Trophoblast cell (in vitro differentiated cells and primary cell): Measurements from ENCODE around the gene LMTK2.

Source experiments
- DNase-seq, 2 donors: peaks; one replicate each; pipeline ENCODE4 v3.0.0-alpha.2; 2016
- H2AFZ ChIP-seq: 2 replicates; pipeline ENCODE4 v1.6.1; 2013; ENCODE audit warnings: low read length, moderate library complexity, mild to moderate bottlenecking; ENCODE audit not compliant: insufficient read depth, poor library complexity
- H2AK5ac ChIP-seq: 2 replicates; pipeline ENCODE4 v1.6.1; 2013; ENCODE audit warnings: mild to moderate bottlenecking, low read length
- H2BK120ac ChIP-seq: 2 replicates; pipeline ENCODE4 v1.6.1; 2013; ENCODE audit warnings: low read length, mild to moderate bottlenecking, moderate library complexity; ENCODE audit not compliant: insufficient read depth, poor library complexity
- H2BK12ac ChIP-seq: 2 replicates; pipeline ENCODE4 v1.6.1; 2013; ENCODE audit warnings: mild to moderate bottlenecking, low read length, moderate library complexity
- H2BK5ac ChIP-seq: 2 replicates; pipeline ENCODE4 v1.6.1; 2013; ENCODE audit warnings: low read length, low read depth, moderate library complexity, mild to moderate bottlenecking; ENCODE audit not compliant: poor library complexity
- H3K14ac ChIP-seq: 2 replicates; pipeline ENCODE4 v1.6.1; 2013; ENCODE audit warnings: mild to moderate bottlenecking, low read length
- H3K18ac ChIP-seq: 2 replicates; pipeline ENCODE4 v1.6.1; 2013; ENCODE audit warnings: mild to moderate bottlenecking, low read length
- H3K23ac ChIP-seq: 2 replicates; pipeline ENCODE4 v1.6.1; 2013; ENCODE audit warnings: low read length
- H3K27ac ChIP-seq: 2 replicates; pipeline ENCODE4 v1.5.1; 2013; ENCODE audit warnings: low read depth, mild to moderate bottlenecking, inconsistent platforms, low read length, moderate library complexity
- H3K27me3 ChIP-seq: 2 replicates; pipeline ENCODE4 v1.6.1; 2013; ENCODE audit warnings: inconsistent platforms, mild to moderate bottlenecking, low read length, moderate library complexity; ENCODE audit not compliant: insufficient read depth
- H3K36me3 ChIP-seq, 2 experiments: 1 replicate in 1 of 2; 2 replicates in 1 of 2; pipeline ENCODE4 v1.6.1; 2013; ENCODE audit warnings: low read length in 2 of 2, mild to moderate bottlenecking in 2 of 2, moderate library complexity in 1 of 2; ENCODE audit not compliant: insufficient read depth in 2 of 2, control insufficient read depth in 1 of 2
- H3K4ac ChIP-seq: 2 replicates; pipeline ENCODE4 v1.6.1; 2013; ENCODE audit warnings: low read depth, mild to moderate bottlenecking, low read length, moderate library complexity
- H3K4me1 ChIP-seq, 2 experiments: 1 replicate in 1 of 2; 2 replicates in 1 of 2; pipeline ENCODE4 v1.6.1; 2013; ENCODE audit warnings: low read length in 2 of 2, mild to moderate bottlenecking in 2 of 2, moderate library complexity in 1 of 2; ENCODE audit not compliant: insufficient read depth in 2 of 2, control insufficient read depth in 1 of 2
- H3K4me2 ChIP-seq: 2 replicates; pipeline ENCODE4 v1.6.1; 2013; ENCODE audit warnings: inconsistent platforms, mild to moderate bottlenecking, low read length, moderate library complexity
- H3K4me3 ChIP-seq: 2 replicates; pipeline ENCODE4 v1.5.1; 2013; ENCODE audit warnings: mild to moderate bottlenecking, low read depth, low read length, inconsistent platforms
- H3K79me1 ChIP-seq: one replicate; pipeline ENCODE4 v1.6.1; 2013; ENCODE audit warnings: low read length
- H3K79me2 ChIP-seq: 2 replicates; pipeline ENCODE4 v1.6.1; 2013; ENCODE audit warnings: low read length, mild to moderate bottlenecking; ENCODE audit not compliant: control insufficient read depth, insufficient read depth, poor library complexity
- H3K9ac ChIP-seq: 2 replicates; pipeline ENCODE4 v1.6.1; 2013; ENCODE audit warnings: mild to moderate bottlenecking, low read length
- H3K9me3 ChIP-seq: 2 replicates; pipeline ENCODE4 v1.6.1; 2013; ENCODE audit warnings: low read depth, mild to moderate bottlenecking, control low read depth, inconsistent platforms, low read length; ENCODE audit not compliant: insufficient read depth
- H4K12ac ChIP-seq: 2 replicates; pipeline ENCODE4 v1.6.1; 2013; ENCODE audit warnings: low read depth, mild to moderate bottlenecking, low read length, moderate library complexity
- H4K8ac ChIP-seq: 2 replicates; pipeline ENCODE4 v1.6.1; 2013; ENCODE audit warnings: low read depth, mild to moderate bottlenecking, low read length, moderate library complexity
- H4K91ac ChIP-seq: one replicate; pipeline ENCODE4 v1.6.1; 2013; ENCODE audit warnings: low read depth, mild to moderate bottlenecking, low read length, moderate library complexity
- WGBS: extraction: QIAGEN DNeasy Blood & Tissue Kit; methylation state at CpG from one replicate; pipeline ENCODE4 v1.1.7; 2013; ENCODE audit warnings: missing lambda C conversion rate; ENCODE audit not compliant: insufficient read length, insufficient coverage; ENCODE audit errors: extremely low coverage; 5-methylcytosine and 5-hydroxymethylcytosine counted together

The LMTK2 gene

GRCh38 chr7:98084631-98085030 is 22.0 kb upstream of the LMTK2 start:
- no peak overlapping the region for H2AK5ac ChIP-seq
- WGBS: no CpG with 5 or more reads among the region's 3 CpGs
- H2AFZ ChIP-seq: no peak overlapping the region

DNA sequence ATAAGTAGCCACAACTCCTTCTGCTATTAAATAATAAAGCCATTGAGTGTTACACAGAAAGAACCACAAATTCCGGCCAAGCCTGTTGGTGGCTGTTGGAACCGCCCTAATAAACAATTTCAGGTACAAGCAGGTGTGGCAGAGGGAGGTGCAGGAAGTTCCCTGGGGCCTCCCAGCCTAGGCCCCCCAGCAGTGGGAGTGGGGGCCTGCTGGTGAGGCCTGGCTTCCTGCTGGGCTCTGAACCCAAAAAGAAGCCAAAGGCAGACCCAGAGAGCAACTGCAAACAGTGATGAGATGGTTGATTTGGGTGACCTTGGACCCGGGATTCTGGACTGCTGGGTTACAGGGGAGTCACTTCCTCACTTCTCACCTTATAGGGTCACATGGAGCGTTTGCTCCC is 21.0 kb upstream of the LMTK2 start:
- Histone ChIP-seq H3K79me1 (no peaks in the 10 kb centered on the region), H3K4me1 (peaks cover 0 to 3% of the 10 kb centered on the region in 2 experiments), H3K4me2 (no peak overlapping the region), H3K9me3 (peaks cover 1% of the 10 kb centered on the region), H2AK5ac (no peak overlapping the region), H2BK120ac (no peak overlapping the region), H4K12ac (no peak overlapping the region), H2AFZ (no peak overlapping the region), H2BK5ac (no peak overlapping the region), H4K8ac (no peak overlapping the region), H2BK12ac (no peak overlapping the region), H3K23ac (no peak overlapping the region), H3K27ac (no peak overlapping the region), H3K4ac (no peak overlapping the region), H3K79me2 (no peaks in the 10 kb centered on the region), H3K14ac (no peak overlapping the region), H3K36me3 (no peaks in the 10 kb centered on the region), H4K91ac (no peak overlapping the region), H3K18ac (no peak overlapping the region), H3K27me3 (no peaks in the 10 kb centered on the region), H3K9ac (no peak overlapping the region), H3K4me3 (no peak overlapping the region)
- DNase-seq: no peak
- no CpG with 5 or more reads among the region's 4 CpGs for WGBS

More at GRCh38 chr7:98084631-98085030, 22.0 kb upstream of the LMTK2 start:
- H3K9me3 ChIP-seq: no peaks in the 10 kb centered on the region
- H2BK120ac ChIP-seq: no peak overlapping the region
- H4K91ac ChIP-seq: no peak overlapping the region
- no peaks in the 10 kb centered on the region for H3K36me3 ChIP-seq
- no peak overlapping the region for H4K8ac ChIP-seq
- H3K4me1 ChIP-seq: peaks cover 0 to 3% of the 10 kb centered on the region in 2 experiments
- H3K27ac ChIP-seq: no peak overlapping the region
- no peak overlapping the region for H2BK12ac ChIP-seq
- no peak for DNase-seq
- no peaks in the 10 kb centered on the region for H3K27me3 ChIP-seq
- no peak overlapping the region for H3K18ac ChIP-seq
- no peak overlapping the region for H3K23ac ChIP-seq
- H3K4ac ChIP-seq: no peak overlapping the region
- H3K4me3 ChIP-seq: no peak overlapping the region
- H3K79me2 ChIP-seq: no peaks in the 10 kb centered on the region
- no peak overlapping the region for H2BK5ac ChIP-seq
- no peaks in the 10 kb centered on the region for H3K79me1 ChIP-seq
- no peak overlapping the region for H4K12ac ChIP-seq
- H3K4me2 ChIP-seq: no peak overlapping the region
- H3K14ac ChIP-seq: no peak overlapping the region
- H3K9ac ChIP-seq: no peak overlapping the region

DNA sequence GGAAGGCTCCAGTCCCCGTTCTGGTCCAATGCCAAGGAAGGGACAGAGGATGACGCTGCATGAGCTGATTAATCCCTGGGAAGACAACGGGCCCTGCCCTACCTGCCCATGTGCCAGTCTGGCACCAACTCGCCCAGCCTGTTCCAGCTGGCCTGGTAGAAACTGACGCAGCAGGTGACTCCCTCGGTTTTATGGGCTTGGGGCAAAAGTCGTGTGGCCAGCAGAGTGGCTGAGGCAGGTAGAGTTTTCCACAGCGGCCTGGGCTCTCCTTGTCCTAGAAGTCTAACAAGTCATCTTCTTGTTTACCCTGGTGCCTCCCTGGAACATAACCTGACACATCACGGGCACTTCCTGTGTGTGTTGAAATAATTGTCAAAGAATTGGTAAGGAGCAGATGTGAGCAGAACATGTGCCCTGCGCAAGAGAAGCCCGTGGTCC is 20.4 kb upstream of the LMTK2 start:
- no peak overlapping the region for H3K4me3 ChIP-seq
- no peak overlapping the region for H4K12ac ChIP-seq
- no peak overlapping the region for H3K4ac ChIP-seq
- peaks cover 1% of the 10 kb centered on the region for H3K9me3 ChIP-seq
- no peaks in the 10 kb centered on the region for H3K36me3 ChIP-seq
- no peak overlapping the region for H3K18ac ChIP-seq
- no peak overlapping the region for H2AK5ac ChIP-seq
- H3K23ac ChIP-seq: no peak overlapping the region
- WGBS: no CpG with 5 or more reads among the region's 11 CpGs
- no peaks in the 10 kb centered on the region for H3K27me3 ChIP-seq
- peaks cover 0 to 3% of the 10 kb centered on the region in 2 experiments for H3K4me1 ChIP-seq
- no peak overlapping the region for H2BK120ac ChIP-seq
- no peak overlapping the region for H2BK5ac ChIP-seq
- no peak overlapping the region for H4K8ac ChIP-seq
- H4K91ac ChIP-seq: no peak overlapping the region
- no peak overlapping the region for H2AFZ ChIP-seq
- no peak overlapping the region for H3K9ac ChIP-seq
- H3K79me2 ChIP-seq: no peaks in the 10 kb centered on the region
- H2BK12ac ChIP-seq: no peak overlapping the region
- H3K79me1 ChIP-seq: no peaks in the 10 kb centered on the region
- H3K27ac ChIP-seq: no peak overlapping the region
- DNase-seq: no peak
- no peak overlapping the region for H3K14ac ChIP-seq
- H3K4me2 ChIP-seq: no peak overlapping the region

DNA sequence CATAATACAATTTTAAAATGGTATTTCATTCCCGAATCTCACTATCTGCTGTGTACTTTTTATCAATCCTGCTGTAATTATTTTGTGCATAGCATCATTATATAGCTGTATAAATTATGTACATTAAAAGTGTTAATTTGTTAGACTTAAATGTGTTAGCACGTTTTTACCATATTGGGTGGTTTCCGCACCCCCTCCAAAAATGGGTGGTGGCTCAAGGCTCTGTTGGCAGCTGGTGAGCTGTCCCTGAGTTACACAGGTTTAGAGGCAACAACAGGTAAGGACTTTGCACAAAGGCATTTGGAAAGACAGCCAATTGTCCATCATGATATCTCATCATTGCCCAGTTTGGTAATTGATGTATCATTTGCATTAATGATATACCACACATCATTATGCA is 18.6 kb upstream of the LMTK2 start:
- DNase-seq: no peak

More for the DNA sequence above, 18.6 kb upstream of the LMTK2 start:
- no peaks in the 10 kb centered on the region for H3K27me3 ChIP-seq
- H2BK12ac ChIP-seq: no peak overlapping the region
- H2AK5ac ChIP-seq: no peak overlapping the region
- no peaks in the 10 kb centered on the region for H3K79me2 ChIP-seq
- H3K4ac ChIP-seq: no peak overlapping the region
- no peaks in the 10 kb centered on the region for H3K79me1 ChIP-seq
- H3K9me3 ChIP-seq: peaks cover 1% of the 10 kb centered on the region
- H3K14ac ChIP-seq: no peak overlapping the region
- H4K8ac ChIP-seq: no peak overlapping the region
- no peak overlapping the region for H2AFZ ChIP-seq
- no peak overlapping the region for H3K23ac ChIP-seq
- H3K9ac ChIP-seq: no peak overlapping the region
- no peak overlapping the region for H3K18ac ChIP-seq
- no peak overlapping the region for H3K4me3 ChIP-seq
- no CpG with 5 or more reads among the region's 3 CpGs for WGBS
- no peaks in the 10 kb centered on the region for H3K36me3 ChIP-seq
- H4K91ac ChIP-seq: no peak overlapping the region
- H4K12ac ChIP-seq: no peak overlapping the region
- no peak overlapping the region for H2BK120ac ChIP-seq
- H3K4me1 ChIP-seq: peaks cover 0 to 3% of the 10 kb centered on the region in 2 experiments
- no peak overlapping the region for H3K27ac ChIP-seq
- no peak overlapping the region for H3K4me2 ChIP-seq
- no peak overlapping the region for H2BK5ac ChIP-seq
